Common myeloid progenitor, CD34-positive (primary cell): ENCODE measurements around the gene FBXW4.

Experiments
- CTCF ChIA-PET: fragments of 350-600 bp; sonication (Branson Sonifier 250); formaldehyde crosslinking; loops from one replicate; lab custom pipeline; 2021; ENCODE audit warnings: antibody characterized with exemption; lab: Charles Lee
- POLR2A ChIA-PET: fragments of 350-600 bp; sonication (Branson Sonifier 250); formaldehyde crosslinking; loops from one replicate; lab custom pipeline; 2021; ENCODE audit warnings: antibody characterized with exemption; lab: Charles Lee
- DNase-seq, 3 donors: peaks; one replicate each; pipeline versions ENCODE4 v3.0.0 to v3.0.0-alpha.2; 2013
- H3K27ac ChIP-seq, 2 experiments: 1 replicate in 1 of 2; 2 replicates in 1 of 2; pipeline ENCODE4 v1.7.0; 2013; ENCODE audit warnings: inconsistent platforms in 2 of 2, low read length in 2 of 2, mild to moderate bottlenecking in 2 of 2, low read depth in 1 of 2, moderate library complexity in 1 of 2; ENCODE audit not compliant: severe bottlenecking in 2 of 2, insufficient read depth in 1 of 2, poor library complexity in 1 of 2
- H3K27me3 ChIP-seq, 5 experiments: replicated peaks in 2 of 5; 1 replicate in 3 of 5; 2 replicates in 2 of 5; pipeline versions ENCODE4 v1.6.1 to v1.7.0; 2013; ENCODE audit warnings: low read length in 4 of 5, mild to moderate bottlenecking in 2 of 5, moderate library complexity in 2 of 5, inconsistent platforms in 1 of 5; ENCODE audit not compliant: insufficient read depth in 5 of 5, control insufficient read depth in 4 of 5
- H3K36me3 ChIP-seq, 4 experiments: 1 replicate in 2 of 4; 2 replicates in 2 of 4; pipeline versions ENCODE4 v1.6.1 to v1.7.0; 2013; ENCODE audit warnings: low read length in 3 of 4, control low read depth in 1 of 4, mild to moderate bottlenecking in 1 of 4; ENCODE audit not compliant: control insufficient read depth in 4 of 4, insufficient read depth in 4 of 4
- H3K4me1 ChIP-seq, 4 experiments: 1 replicate in 3 of 4; 2 replicates in 1 of 4; pipeline versions ENCODE4 v1.6.1 to v1.7.1; 2013; ENCODE audit warnings: low read length in 3 of 4, mild to moderate bottlenecking in 3 of 4, control low read depth in 1 of 4, inconsistent platforms in 1 of 4, moderate library complexity in 1 of 4; ENCODE audit not compliant: control insufficient read depth in 4 of 4, insufficient read depth in 4 of 4; ENCODE audit errors: control extremely low read depth in 1 of 4
- H3K4me3 ChIP-seq, 7 experiments: 1 replicate in 4 of 7; 2 replicates in 3 of 7; pipeline versions ENCODE4 v1.5.1 to v1.7.0; 2013; ENCODE audit warnings: mild to moderate bottlenecking in 7 of 7, low read length in 6 of 7, moderate library complexity in 6 of 7, inconsistent platforms in 2 of 7, low read depth in 2 of 7, control low read depth in 1 of 7; ENCODE audit not compliant: insufficient read depth in 4 of 7, control insufficient read depth in 1 of 7; ENCODE audit errors: extremely low read depth in 1 of 7
- H3K9me3 ChIP-seq, 5 experiments: 1 replicate in 4 of 5; 2 replicates in 1 of 5; pipeline versions ENCODE4 v1.6.1 to v1.7.1; 2013; ENCODE audit warnings: low read length in 4 of 5, mild to moderate bottlenecking in 2 of 5, inconsistent platforms in 1 of 5, low read depth in 1 of 5, moderate library complexity in 1 of 5; ENCODE audit not compliant: control insufficient read depth in 4 of 5, insufficient read depth in 2 of 5; ENCODE audit errors: control extremely low read depth in 1 of 5
- WGBS: methylation state at CpG from one replicate; pipeline ENCODE4 v1.1.5; 2013; ENCODE audit not compliant: insufficient coverage; 5-methylcytosine and 5-hydroxymethylcytosine counted together

Gene FBXW4

GRCh38 chr10:101612086-101612485 lies 82.9 kb downstream of the FBXW4 start:
- Histone ChIP-seq H3K36me3 (peaks cover 4 to 63% (median 40%) of the 10 kb centered on the region in 4 experiments), H3K27ac (no peak overlapping the region), H3K9me3 (no peaks in the 10 kb centered on the region), H3K4me1 (peaks cover 0 to 5% (median 0%) of the 10 kb centered on the region in 4 experiments), H3K4me3 (no peak overlapping the region), H3K27me3 (no peaks in the 10 kb centered on the region)
- POLR2A ChIA-PET, result no interaction called here
- no peak for DNase-seq
- CTCF ChIA-PET, result interaction anchor here (1.1 kb wide), 1 partner anchor 9 kb away, joined by 3 read pairs; no protein-coding TSS in a partner anchor
- 97% methylated on average over 6 of the region's 6 CpGs for WGBS

DNA sequence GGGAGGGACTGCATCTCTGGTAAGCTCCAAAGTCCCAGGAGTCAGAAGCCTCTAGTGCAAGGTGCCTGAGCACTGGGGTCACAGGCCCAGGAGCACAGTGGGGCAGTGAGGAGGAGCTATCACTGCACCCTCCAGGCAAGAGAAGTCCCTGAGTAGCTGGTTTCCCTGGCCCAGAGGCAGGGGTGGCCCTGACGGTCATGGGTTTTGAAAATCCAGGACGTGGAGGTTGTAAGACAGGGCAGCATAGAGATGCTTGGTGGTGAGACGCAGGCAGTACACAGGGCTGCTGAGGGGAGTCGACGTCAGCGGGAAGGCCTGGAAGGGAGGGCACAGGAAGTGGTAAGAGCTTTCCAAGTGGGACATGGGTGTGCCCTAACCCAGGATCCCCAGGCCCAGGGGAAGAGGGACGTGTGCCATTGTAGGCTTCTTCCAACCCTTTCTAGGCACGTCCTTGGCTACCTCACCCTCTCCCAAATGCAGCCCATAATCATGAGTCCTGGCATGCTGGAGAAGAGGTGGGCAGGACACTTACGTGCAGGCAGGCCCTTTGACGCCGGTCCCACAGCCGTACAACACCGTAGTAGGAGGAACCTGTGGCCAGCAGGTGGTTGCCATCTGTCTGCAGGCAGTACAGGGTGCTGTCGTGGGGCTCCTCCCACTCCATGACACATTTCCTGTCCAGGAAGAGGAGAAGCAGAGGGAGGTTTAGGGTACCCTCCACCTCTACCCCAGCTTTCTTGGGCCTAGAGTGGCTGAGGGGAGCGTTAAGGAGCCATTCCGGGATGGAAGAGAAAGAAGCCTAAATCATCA lies 83.7 kb downstream of the FBXW4 start:
- CTCF ChIA-PET, result interaction anchor here (0.7 to 1.1 kb wide), 2 partner anchors 10 to 16 kb away, joined by 3 read pairs; no protein-coding TSS in a partner anchor
- no peaks in the 10 kb centered on the region for H3K27me3 ChIP-seq
- no peaks in the 10 kb centered on the region for H3K9me3 ChIP-seq
- POLR2A ChIA-PET, result no interaction called here
- no peak overlapping the region for H3K27ac ChIP-seq
- peaks cover 2 to 61% (median 37%) of the 10 kb centered on the region in 4 experiments for H3K36me3 ChIP-seq
- H3K4me3 ChIP-seq, result no peak overlapping the region
- DNase-seq, result peak in 2 of 3 donors; percentile 20 to 35
- peaks cover 0 to 5% (median 0%) of the 10 kb centered on the region in 4 experiments for H3K4me1 ChIP-seq
- WGBS, result 87% methylated on average over 14 of the region's 16 CpGs

GRCh38 chr10:101609481-101609880 lies 85.5 kb downstream of the FBXW4 start:
- ChIA-PET CTCF (interaction anchor here (1.4 to 1.6 kb wide), 2 partner anchors 170 to 171 kb away, joined by 3 read pairs; no protein-coding TSS in a partner anchor), POLR2A (no interaction called here)
- no peaks in the 10 kb centered on the region for H3K27me3 ChIP-seq
- no peak for DNase-seq
- peaks cover 0 to 5% (median 0%) of the 10 kb centered on the region in 4 experiments for H3K4me1 ChIP-seq
- 100% methylated on average over 4 of the region's 4 CpGs for WGBS
- H3K27ac ChIP-seq, result no peak overlapping the region
- H3K4me3 ChIP-seq, result no peak overlapping the region
- H3K9me3 ChIP-seq, result no peaks in the 10 kb centered on the region
- peaks cover 2 to 63% (median 42%) of the 10 kb centered on the region in 4 experiments for H3K36me3 ChIP-seq

DNA sequence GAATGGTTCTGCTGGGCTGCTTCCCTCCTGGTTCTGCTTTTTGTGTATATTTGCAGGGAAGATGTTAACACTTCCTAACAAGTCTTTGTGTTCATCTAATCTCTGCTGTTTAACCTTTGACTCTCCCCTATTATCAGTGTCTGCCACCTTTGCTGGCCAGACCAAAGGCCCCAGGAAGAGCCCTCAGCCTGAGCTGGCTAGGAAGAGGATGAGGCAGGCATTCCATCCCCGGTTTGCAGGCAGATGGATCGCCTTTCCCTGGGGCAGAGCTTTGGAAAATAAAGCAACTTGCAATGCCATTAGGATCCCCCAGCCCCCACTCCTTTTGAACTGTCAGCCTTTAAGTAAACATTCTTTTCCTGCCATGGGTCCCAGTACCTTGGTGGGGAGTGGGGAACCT lies 87.8 kb downstream of the FBXW4 start:
- CTCF ChIA-PET, result interaction anchor here (1.0 to 9.0 kb wide), 3 partner anchors 12 to 176 kb away, joined by 4 to 88 read pairs (median 4); partner anchors contain the start of gene NPM3
- H3K4me1 ChIP-seq, result peaks cover 0 to 5% (median 0%) of the 10 kb centered on the region in 4 experiments
- H3K4me3 ChIP-seq, result no peak overlapping the region
- H3K9me3 ChIP-seq, result no peaks in the 10 kb centered on the region
- WGBS, result 90% methylated on average over 2 of the region's 2 CpGs
- H3K27me3 ChIP-seq, result no peaks in the 10 kb centered on the region
- H3K27ac ChIP-seq, result no peak overlapping the region
- POLR2A ChIA-PET, result no interaction called here
- DNase-seq, result no peak
- peaks cover 2 to 63% (median 42%) of the 10 kb centered on the region in 4 experiments for H3K36me3 ChIP-seq

DNA sequence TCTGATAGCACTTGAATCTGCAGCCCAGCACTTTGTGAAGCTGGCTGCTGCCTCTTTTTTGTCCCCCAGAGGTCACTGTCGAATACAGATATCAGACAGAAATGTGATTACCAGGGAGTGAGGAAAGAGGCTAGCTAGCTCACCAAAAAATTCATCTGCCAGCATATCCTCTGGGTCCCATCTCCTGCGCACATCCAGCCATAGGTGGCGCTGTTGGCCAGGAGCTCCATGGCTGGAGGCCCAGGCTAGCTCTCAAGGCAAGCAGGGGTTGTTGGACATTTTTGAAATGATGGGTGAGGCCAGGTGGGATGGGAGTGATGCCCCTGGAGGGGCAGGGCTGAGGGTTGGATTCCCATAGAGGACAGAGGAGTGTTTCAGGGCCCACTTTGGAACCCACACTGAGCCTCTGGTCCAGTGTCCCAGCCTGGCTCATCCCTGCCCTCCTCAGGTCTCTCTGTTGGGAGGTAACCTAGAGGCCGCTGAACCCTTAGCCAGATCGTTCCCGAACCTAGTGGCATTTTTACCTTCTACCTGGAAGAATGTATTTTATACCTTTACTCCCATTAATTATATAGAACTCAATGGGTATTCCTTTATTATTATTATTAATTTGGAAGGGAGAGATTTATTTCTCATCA lies 92.1 kb downstream of the FBXW4 start:
- Histone ChIP-seq H3K27me3 (no peaks in the 10 kb centered on the region), H3K9me3 (no peaks in the 10 kb centered on the region), H3K27ac (no peak overlapping the region), H3K36me3 (peaks cover 2 to 24% (median 14%) of the 10 kb centered on the region in 4 experiments), H3K4me3 (no peak overlapping the region), H3K4me1 (no peaks in the 10 kb centered on the region)
- peak; percentile 78 to 90 (median 89) for DNase-seq
- POLR2A ChIA-PET, result no interaction called here
- CTCF ChIA-PET, result interaction anchor here (0.6 to 9.0 kb wide), 15 partner anchors 11 to 1005 kb away, joined by 3 to 88 read pairs (median 4); partner anchors contain the start of gene NPM3
- WGBS, result 55% methylated on average over 4 of the region's 6 CpGs

GRCh38 chr10:101601541-101601940 lies 93.4 kb downstream of the FBXW4 start:
- 100% methylated on average over 1 of the region's 1 CpG for WGBS
- no peaks in the 10 kb centered on the region for H3K4me1 ChIP-seq
- no peaks in the 10 kb centered on the region for H3K27me3 ChIP-seq
- no peaks in the 10 kb centered on the region for H3K9me3 ChIP-seq
- no peak overlapping the region for H3K4me3 ChIP-seq
- CTCF ChIA-PET, result interaction anchor here (1.6 to 9.0 kb wide), 3 partner anchors 17 to 181 kb away, joined by 4 to 88 read pairs (median 7); partner anchors contain the start of gene NPM3
- DNase-seq, result no peak
- POLR2A ChIA-PET, result no interaction called here
- no peak overlapping the region for H3K27ac ChIP-seq
- H3K36me3 ChIP-seq, result peaks cover 0 to 16% (median 10%) of the 10 kb centered on the region in 4 experiments
